Vagina (tissue), 2 donors: ENCODE data around the gene CREBL2.

Experiments
- POLR2A ChIP-seq, 2 donors: fragments of 450-650 bp; IDR thresholded peaks; one replicate each; pipeline ENCODE4 v1.6.1; 2017; ENCODE audit warnings: antibody characterized with exemption in 2 of 2, mild to moderate bottlenecking in 2 of 2, moderate library complexity in 2 of 2
- TF ChIP-seq, protein P1 (sequence below), 3 experiments: fragments of 450-650 bp in 2 of 3; fragments of 200-600 bp in 1 of 3; sonication (generic) in 1 of 3; IDR thresholded peaks; one replicate each; pipeline ENCODE4 v1.5.1; 2017 to 2019; ENCODE audit warnings: antibody characterized with exemption in 3 of 3, mild to moderate bottlenecking in 2 of 3, moderate library complexity in 2 of 3

GRCh38 chr12:12645485-12645884 lies 33.8 kb downstream of the CREBL2 start:
- TF ChIP-seq, protein P1, sequence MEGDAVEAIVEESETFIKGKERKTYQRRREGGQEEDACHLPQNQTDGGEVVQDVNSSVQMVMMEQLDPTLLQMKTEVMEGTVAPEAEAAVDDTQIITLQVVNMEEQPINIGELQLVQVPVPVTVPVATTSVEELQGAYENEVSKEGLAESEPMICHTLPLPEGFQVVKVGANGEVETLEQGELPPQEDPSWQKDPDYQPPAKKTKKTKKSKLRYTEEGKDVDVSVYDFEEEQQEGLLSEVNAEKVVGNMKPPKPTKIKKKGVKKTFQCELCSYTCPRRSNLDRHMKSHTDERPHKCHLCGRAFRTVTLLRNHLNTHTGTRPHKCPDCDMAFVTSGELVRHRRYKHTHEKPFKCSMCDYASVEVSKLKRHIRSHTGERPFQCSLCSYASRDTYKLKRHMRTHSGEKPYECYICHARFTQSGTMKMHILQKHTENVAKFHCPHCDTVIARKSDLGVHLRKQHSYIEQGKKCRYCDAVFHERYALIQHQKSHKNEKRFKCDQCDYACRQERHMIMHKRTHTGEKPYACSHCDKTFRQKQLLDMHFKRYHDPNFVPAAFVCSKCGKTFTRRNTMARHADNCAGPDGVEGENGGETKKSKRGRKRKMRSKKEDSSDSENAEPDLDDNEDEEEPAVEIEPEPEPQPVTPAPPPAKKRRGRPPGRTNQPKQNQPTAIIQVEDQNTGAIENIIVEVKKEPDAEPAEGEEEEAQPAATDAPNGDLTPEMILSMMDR (IDR thresholded peaks at IDR 0.05), result peak in 1 of 3 experiments; percentile 15
- TF ChIP-seq POLR2A (IDR thresholded peaks at IDR 0.05), result no peak
